ENCODE results near the gene CLCN1.

DNA sequence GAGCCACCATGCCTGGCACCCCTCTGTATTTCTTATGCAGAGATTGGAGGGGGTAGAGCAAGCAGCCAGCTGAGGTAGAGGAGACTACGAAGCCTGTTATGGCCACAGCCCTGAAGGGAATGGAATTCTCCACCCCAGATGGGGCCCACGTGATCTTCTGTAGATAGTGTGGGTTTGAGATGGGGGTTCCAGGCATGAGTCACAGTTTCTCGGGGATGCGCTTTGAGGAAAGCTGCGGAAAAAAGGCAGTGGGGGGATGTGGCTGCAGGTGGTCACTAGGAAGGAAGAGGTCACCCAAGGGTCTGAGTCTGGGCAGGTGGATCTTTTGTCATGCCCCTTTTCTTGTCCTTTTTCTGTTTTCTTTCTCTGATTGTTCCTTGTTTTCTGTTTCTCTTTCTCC is 35.1 kb downstream of the CLCN1 start:
- TF ChIP-seq, protein P1, sequence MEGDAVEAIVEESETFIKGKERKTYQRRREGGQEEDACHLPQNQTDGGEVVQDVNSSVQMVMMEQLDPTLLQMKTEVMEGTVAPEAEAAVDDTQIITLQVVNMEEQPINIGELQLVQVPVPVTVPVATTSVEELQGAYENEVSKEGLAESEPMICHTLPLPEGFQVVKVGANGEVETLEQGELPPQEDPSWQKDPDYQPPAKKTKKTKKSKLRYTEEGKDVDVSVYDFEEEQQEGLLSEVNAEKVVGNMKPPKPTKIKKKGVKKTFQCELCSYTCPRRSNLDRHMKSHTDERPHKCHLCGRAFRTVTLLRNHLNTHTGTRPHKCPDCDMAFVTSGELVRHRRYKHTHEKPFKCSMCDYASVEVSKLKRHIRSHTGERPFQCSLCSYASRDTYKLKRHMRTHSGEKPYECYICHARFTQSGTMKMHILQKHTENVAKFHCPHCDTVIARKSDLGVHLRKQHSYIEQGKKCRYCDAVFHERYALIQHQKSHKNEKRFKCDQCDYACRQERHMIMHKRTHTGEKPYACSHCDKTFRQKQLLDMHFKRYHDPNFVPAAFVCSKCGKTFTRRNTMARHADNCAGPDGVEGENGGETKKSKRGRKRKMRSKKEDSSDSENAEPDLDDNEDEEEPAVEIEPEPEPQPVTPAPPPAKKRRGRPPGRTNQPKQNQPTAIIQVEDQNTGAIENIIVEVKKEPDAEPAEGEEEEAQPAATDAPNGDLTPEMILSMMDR (conservative IDR thresholded peaks at IDR 0.05; ENCODE audit: low read length): no peak
- no peak for TF ChIP-seq EZH2phosphoT487 (IDR thresholded peaks at IDR 0.05; ENCODE audit: borderline replicate concordance)
